ENCODE data around the gene SVEP1. TPM values are rescaled to one million over a fixed set of nuclear protein-coding genes. Genes with fewer than 3 reads are reported as not detected.

SVEP1 gene
- total and polyA plus RNA-seq, 8 donors, result 0.43 to 64.4 (median 8.4) TPM

DNA sequence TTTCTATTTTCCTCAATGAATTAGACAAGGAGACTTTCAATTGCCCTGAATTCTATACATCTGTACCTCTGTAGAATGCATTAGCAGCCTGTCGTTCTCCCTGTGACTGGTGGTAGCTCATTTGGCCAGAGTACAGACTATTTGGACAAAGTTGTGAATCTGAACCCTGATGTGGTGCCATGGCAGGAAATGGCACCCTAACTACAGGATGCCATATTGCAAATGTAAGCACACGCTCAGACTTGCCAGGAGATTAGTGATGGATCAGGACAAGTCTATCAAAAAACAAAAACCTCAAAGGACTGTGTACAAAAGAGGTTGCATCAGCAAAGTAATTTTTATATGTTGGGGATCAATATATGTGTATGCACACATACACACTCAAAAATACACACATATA is 58.3 kb downstream of the SVEP1 start:
- Histone ChIP-seq H3K9me3 (no peaks in the 10 kb centered on the region), H3K27ac (no peak overlapping the region), H3K27me3 (no peaks in the 10 kb centered on the region), H3K4me1 (peaks cover 0 to 3% (median 0%) of the 10 kb centered on the region in 4 donors), H3K36me3 (no peaks in the 10 kb centered on the region), H3K4me3 (no peak overlapping the region)
- WGBS, 5 donors, result 83 to 96% (median 89%) methylated on average over 2 of the region's 2 CpGs
- intact Hi-C loops (cut with DNase I; ENCODE audit: low total_unique reads), result no loop called here
- no peak for DNase-seq
- TF ChIP-seq, protein P1, sequence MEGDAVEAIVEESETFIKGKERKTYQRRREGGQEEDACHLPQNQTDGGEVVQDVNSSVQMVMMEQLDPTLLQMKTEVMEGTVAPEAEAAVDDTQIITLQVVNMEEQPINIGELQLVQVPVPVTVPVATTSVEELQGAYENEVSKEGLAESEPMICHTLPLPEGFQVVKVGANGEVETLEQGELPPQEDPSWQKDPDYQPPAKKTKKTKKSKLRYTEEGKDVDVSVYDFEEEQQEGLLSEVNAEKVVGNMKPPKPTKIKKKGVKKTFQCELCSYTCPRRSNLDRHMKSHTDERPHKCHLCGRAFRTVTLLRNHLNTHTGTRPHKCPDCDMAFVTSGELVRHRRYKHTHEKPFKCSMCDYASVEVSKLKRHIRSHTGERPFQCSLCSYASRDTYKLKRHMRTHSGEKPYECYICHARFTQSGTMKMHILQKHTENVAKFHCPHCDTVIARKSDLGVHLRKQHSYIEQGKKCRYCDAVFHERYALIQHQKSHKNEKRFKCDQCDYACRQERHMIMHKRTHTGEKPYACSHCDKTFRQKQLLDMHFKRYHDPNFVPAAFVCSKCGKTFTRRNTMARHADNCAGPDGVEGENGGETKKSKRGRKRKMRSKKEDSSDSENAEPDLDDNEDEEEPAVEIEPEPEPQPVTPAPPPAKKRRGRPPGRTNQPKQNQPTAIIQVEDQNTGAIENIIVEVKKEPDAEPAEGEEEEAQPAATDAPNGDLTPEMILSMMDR (IDR thresholded peaks at IDR 0.05), result no peak
- no peak for TF ChIP-seq EP300 (IDR thresholded peaks at IDR 0.05)
- no peak for TF ChIP-seq POLR2AphosphoS5 (IDR thresholded peaks at IDR 0.05)
- TF ChIP-seq POLR2A (IDR thresholded peaks at IDR 0.05), result no peak

DNA sequence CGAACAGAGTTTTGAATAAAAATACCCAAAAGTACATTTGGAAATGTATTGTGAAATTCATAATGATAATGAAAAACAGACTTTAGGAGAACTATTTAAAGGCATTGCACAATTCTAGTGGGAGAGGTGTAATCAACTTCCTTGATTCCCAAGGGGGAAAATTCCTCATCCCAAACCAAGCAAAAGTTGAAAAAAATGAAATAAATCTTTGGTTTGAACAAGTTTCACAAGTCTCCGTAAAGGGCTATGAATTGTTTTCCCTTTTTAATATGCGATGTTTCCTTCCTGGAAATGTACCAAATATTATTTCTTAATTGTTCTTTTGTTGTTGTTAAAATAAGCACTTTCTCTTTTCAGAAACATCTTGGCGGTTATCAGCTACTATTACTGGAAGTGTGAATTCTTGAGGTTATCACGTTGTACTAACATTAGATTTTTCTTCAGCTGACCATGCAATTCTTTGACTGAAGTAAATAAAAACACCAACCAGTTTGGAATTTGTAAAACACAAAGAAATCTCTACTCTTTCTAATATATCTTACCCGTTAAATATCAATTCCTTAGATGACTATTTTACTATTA is 59.3 kb downstream of the SVEP1 start:
- DNase-seq, result peak in 1 of 2 donors; percentile 26
- Histone ChIP-seq H3K4me3 (no peak overlapping the region), H3K4me1 (peaks cover 0 to 3% (median 0%) of the 10 kb centered on the region in 4 donors), H3K27ac (no peak overlapping the region), H3K27me3 (no peaks in the 10 kb centered on the region), H3K9me3 (no peaks in the 10 kb centered on the region), H3K36me3 (no peaks in the 10 kb centered on the region)
- WGBS, 5 donors, result 65 to 72% (median 66%) methylated on average over 6 of the region's 6 CpGs
- TF ChIP-seq EP300 (IDR thresholded peaks at IDR 0.05) (no peak), POLR2A (IDR thresholded peaks at IDR 0.05) (no peak), POLR2AphosphoS5 (IDR thresholded peaks at IDR 0.05) (no peak)
- TF ChIP-seq, protein P1 (IDR thresholded peaks at IDR 0.05), result no peak
- intact Hi-C loops (cut with DNase I; ENCODE audit: low total_unique reads), result no loop called here

DNA sequence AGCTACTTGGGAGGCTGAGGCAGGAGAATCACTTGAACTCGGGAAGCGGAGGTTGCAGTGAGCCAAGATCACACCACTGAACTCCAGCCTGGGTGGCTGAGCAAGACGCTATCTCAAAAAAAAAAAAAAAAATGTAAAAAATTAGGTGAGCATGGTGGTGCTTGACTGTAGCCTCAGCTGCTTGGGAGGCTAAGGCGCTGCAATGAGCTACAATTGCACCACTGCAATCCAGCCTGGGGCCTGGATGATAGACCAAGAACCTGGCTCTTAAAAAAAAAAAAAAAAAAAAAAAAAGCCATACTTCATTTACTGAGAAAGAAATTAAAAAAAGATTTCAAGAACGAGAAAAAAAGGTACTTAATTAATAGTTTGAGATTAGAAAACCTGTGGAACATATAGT is 62.1 kb downstream of the SVEP1 start:
- no peaks in the 10 kb centered on the region for H3K27me3 ChIP-seq
- WGBS, 5 donors, result 70 to 85% (median 76%) methylated on average over 5 of the region's 5 CpGs
- peaks cover 0 to 4% (median 0%) of the 10 kb centered on the region in 4 donors for H3K36me3 ChIP-seq
- TF ChIP-seq, protein P1 (IDR thresholded peaks at IDR 0.05), result no peak
- no peak overlapping the region for H3K4me3 ChIP-seq
- intact Hi-C loops (cut with DNase I; ENCODE audit: low total_unique reads), result no loop called here
- no peak overlapping the region for H3K27ac ChIP-seq
- H3K4me1 ChIP-seq, result peaks cover 0 to 3% (median 0%) of the 10 kb centered on the region in 4 donors
- DNase-seq, result no peak
- H3K9me3 ChIP-seq, result no peaks in the 10 kb centered on the region

DNA sequence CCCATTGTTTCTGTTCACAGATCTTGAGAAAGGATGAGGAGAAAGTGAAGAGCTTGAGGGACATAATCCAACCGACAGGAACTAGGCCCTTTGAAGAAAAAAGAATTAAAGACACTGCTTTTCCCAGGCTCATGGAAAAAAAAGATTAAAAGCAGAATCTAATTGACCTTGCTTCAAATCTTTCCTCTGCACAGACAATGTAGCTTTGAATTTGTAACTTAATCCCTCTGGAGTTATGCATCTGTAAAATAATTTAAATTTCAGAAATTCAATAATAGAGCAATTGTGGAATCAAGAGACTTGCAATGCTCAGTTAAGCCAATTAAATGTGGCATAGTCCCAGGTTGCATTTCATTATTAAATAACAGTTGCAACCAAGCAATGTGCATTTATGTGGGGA is 64.6 kb downstream of the SVEP1 start:
- H3K27ac ChIP-seq, result no peak overlapping the region
- intact Hi-C loops (cut with DNase I; ENCODE audit: low total_unique reads), result no loop called here
- no peaks in the 10 kb centered on the region for H3K9me3 ChIP-seq
- 63 to 74% (median 69%) methylated on average over 1 of the region's 1 CpG for WGBS, 5 donors
- no peak overlapping the region for H3K4me3 ChIP-seq
- H3K27me3 ChIP-seq, result no peaks in the 10 kb centered on the region
- TF ChIP-seq POLR2A (IDR thresholded peaks at IDR 0.05) (no peak), EP300 (IDR thresholded peaks at IDR 0.05) (no peak), POLR2AphosphoS5 (IDR thresholded peaks at IDR 0.05) (no peak)
- TF ChIP-seq, protein P1 (IDR thresholded peaks at IDR 0.05), result no peak
- H3K36me3 ChIP-seq, result peaks cover 0 to 10% (median 0%) of the 10 kb centered on the region in 4 donors
- H3K4me1 ChIP-seq, result peaks cover 0 to 3% (median 0%) of the 10 kb centered on the region in 4 donors
- DNase-seq, result no peak
